H54 (cell line): ENCODE data around the gene BICC1.

ENCODE experiments used
- DNase-seq: peaks from one replicate; pipeline ENCODE4 v3.0.0; 2011; ENCODE audit warnings: low spot score, mixed read lengths; ENCODE audit not compliant: insufficient read length
- FAIRE-seq: peaks from 3 replicates; lab custom pipeline; 2011; peaks lifted over from hg19 to GRCh38; lab: Jason Lieb, UNC
- POLR2A ChIP-seq: IDR thresholded peaks from 2 replicates; pipeline ENCODE4 v1.6.1; 2011; ENCODE audit warnings: low read depth, mild to moderate bottlenecking, low read length

Gene BICC1

GRCh38 chr10:58618158-58618676 is 105.5 kb downstream of the BICC1 start:
- no peak for TF ChIP-seq POLR2A
- FAIRE-seq, result no peak

GRCh38 chr10:58621379-58622077 is 108.9 kb downstream of the BICC1 start:
- DNase-seq (no peak), FAIRE-seq (no peak)
- TF ChIP-seq POLR2A, result no peak

More at GRCh38 chr10:58618158-58618676, 105.5 kb downstream of the BICC1 start:
- DNase-seq, result no peak

GRCh38 chr10:58622246-58622645 is 109.6 kb downstream of the BICC1 start:
- DNase-seq (no peak), FAIRE-seq (peak; percentile 11)
- no peak for TF ChIP-seq POLR2A

- no peak for TF ChIP-seq POLR2A
- FAIRE-seq (peak; percentile 66), DNase-seq (no peak)
Measured at GRCh38 chr10:58625070-58625469, 112.4 kb downstream of the BICC1 start.

- no peak for TF ChIP-seq POLR2A
- FAIRE-seq (no peak), DNase-seq (no peak)
Measured at GRCh38 chr10:58627392-58627791, 114.7 kb downstream of the BICC1 start.

GRCh38 chr10:58631715-58632114 is 119.0 kb downstream of the BICC1 start:
- FAIRE-seq, result no peak
- no peak for TF ChIP-seq POLR2A
- no peak for DNase-seq

- FAIRE-seq, result peak; percentile 61
- no peak for DNase-seq
- TF ChIP-seq POLR2A, result no peak
Measured at GRCh38 chr10:58632216-58632615, 119.5 kb downstream of the BICC1 start.

- FAIRE-seq (no peak), DNase-seq (no peak)
- no peak for TF ChIP-seq POLR2A
Measured at GRCh38 chr10:58637352-58637751, 124.7 kb downstream of the BICC1 start.

GRCh38 chr10:58638388-58638787 is 125.7 kb downstream of the BICC1 start:
- FAIRE-seq (peak; percentile 33), DNase-seq (no peak)
- TF ChIP-seq POLR2A, result no peak

GRCh38 chr10:58641095-58641531 is 128.4 kb downstream of the BICC1 start:
- FAIRE-seq (no peak), DNase-seq (no peak)
- TF ChIP-seq POLR2A, result no peak

- peak; percentile 99 for FAIRE-seq
Measured at GRCh38 chr10:58641708-58642107, 129.0 kb downstream of the BICC1 start.

GRCh38 chr10:58642283-58642682 is 129.6 kb downstream of the BICC1 start:
- FAIRE-seq (no peak), DNase-seq (no peak)
- no peak for TF ChIP-seq POLR2A

More at GRCh38 chr10:58641708-58642107, 129.0 kb downstream of the BICC1 start:
- TF ChIP-seq POLR2A, result no peak
- no peak for DNase-seq

- FAIRE-seq (peak; percentile 96), DNase-seq (no peak)
- no peak for TF ChIP-seq POLR2A
Measured at GRCh38 chr10:58642916-58643428, 130.3 kb downstream of the BICC1 start.

GRCh38 chr10:58644311-58644710 is 131.6 kb downstream of the BICC1 start:
- FAIRE-seq, result peak; percentile 55
- no peak for DNase-seq

More at GRCh38 chr10:58644311-58644710, 131.6 kb downstream of the BICC1 start:
- no peak for TF ChIP-seq POLR2A
